ENCODE measurements around the gene DHX29.

DNA sequence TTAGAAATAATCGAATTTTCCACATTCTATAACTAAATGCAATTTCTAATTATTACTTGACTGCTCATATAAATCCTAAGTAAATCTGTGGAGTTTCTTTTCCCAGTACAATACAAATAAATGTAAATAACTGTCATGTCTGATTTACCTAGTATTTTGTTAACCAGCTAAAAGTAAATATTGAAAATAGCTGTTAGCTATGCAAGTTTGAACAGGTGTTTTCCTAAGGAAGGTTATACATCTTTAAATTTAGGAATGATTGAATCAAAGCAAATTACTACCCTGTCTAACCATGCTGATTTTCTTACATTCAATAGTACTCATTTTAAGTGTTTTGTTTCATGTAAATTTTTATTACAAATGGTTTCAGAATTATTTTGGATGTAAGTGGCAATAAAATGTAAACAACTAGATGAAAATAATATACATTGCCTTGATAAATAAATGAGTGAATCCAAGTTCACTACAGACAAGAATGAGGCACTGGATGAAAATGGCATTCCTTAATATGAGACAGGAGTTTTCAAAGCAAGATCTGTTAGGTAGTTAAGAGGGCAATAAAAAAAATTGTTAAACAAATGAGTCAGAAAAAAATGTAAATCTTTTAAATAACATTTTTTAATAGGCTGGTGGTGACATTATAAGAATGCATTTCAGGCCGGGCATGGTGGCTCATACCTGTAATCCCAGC lies 96.2 kb downstream of the DHX29 start:
- no peak for TF ChIP-seq POLR2A (IDR thresholded peaks at IDR 0.05; ENCODE audit: low read length)
- no peak for TF ChIP-seq GATA1 (IDR thresholded peaks at IDR 0.05; ENCODE audit: low read depth, low read length)

Data from erythroblast (primary cell).